ENCODE measurements around the gene ADAMTSL1.

Gene ADAMTSL1

GRCh38 chr9:18692962-18693361 lies 219.0 kb downstream of the ADAMTSL1 start:
- no peak for TF ChIP-seq POLR2A (IDR thresholded peaks at IDR 0.05; ENCODE audit: low read depth, low read length)
- no peak for FAIRE-seq
- DNase-seq (ENCODE audit: insufficient read length, low spot score): no peak

GRCh38 chr9:18694959-18695668 lies 221.2 kb downstream of the ADAMTSL1 start:
- TF ChIP-seq POLR2A (IDR thresholded peaks at IDR 0.05; ENCODE audit: low read depth, low read length): no peak
- FAIRE-seq: no peak

DNA sequence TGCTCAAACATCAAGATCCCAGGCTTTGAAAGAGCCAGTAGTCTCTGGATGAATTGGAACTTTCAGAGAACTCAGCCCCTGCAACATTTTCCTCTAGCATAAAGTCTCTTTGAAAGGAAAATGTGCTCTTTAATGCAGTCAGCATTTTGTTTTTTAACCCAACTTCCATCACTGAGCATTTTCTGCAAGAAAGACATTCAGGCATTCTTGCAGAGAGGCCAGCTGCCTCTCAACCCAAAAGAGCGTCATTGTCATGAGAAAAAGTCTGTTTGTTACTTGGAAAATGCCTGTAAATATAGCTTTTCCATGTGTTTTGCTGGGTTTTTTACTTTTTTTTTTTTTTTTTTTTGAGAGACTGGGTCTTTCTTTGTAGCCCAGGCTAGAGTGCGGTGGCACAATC lies 225.0 kb downstream of the ADAMTSL1 start:
- FAIRE-seq: no peak

More at GRCh38 chr9:18694959-18695668, 221.2 kb downstream of the ADAMTSL1 start:
- no peak for DNase-seq (ENCODE audit: insufficient read length, low spot score)

DNA sequence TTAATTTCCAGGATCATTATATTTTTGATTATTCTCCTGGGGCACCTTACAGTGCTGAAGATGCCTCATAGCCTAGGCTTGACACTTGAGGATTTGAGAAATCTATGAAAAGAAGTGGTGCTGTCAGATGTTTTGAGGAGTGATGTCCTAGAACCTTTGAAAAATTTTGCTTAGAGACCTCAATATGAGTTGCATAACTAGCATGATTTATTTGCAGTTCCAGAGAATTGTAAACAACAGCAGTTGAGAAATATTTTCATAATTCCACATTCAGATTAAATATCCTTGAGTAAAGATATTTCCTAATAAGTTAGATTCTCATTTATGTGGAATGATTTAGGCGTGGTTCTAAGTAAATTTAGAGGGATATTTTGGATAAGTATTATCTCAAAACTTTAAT lies 225.8 kb downstream of the ADAMTSL1 start:
- DNase-seq (ENCODE audit: insufficient read length, low spot score) (no peak), FAIRE-seq (no peak)
- no peak for TF ChIP-seq POLR2A (IDR thresholded peaks at IDR 0.05; ENCODE audit: low read depth, low read length)

More for the DNA sequence above, 225.0 kb downstream of the ADAMTSL1 start:
- no peak for DNase-seq (ENCODE audit: insufficient read length, low spot score)
- no peak for TF ChIP-seq POLR2A (IDR thresholded peaks at IDR 0.05; ENCODE audit: low read depth, low read length)

DNA sequence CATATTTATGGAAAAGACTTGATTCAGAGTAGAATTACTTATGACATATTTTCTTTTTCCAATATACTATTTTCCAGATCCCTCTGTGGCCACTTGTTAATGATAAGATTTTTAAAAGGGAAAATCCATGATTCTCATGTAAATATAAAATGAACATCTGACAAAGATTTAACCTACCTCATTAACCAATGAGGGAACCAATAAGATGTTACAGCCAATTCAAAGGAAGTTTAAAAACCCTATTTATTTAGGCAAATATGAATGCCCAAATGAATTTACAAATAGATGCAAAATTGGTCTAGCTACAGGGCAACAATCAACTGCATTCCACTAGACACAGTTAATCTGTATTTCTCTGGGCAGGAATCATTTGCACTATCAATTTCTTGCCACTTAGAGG lies 226.8 kb downstream of the ADAMTSL1 start:
- FAIRE-seq (no peak), DNase-seq (ENCODE audit: insufficient read length, low spot score) (no peak)
- no peak for TF ChIP-seq POLR2A (IDR thresholded peaks at IDR 0.05; ENCODE audit: low read depth, low read length)

- DNase-seq (ENCODE audit: insufficient read length, low spot score): no peak
- no peak for TF ChIP-seq POLR2A (IDR thresholded peaks at IDR 0.05; ENCODE audit: low read depth, low read length)
- no peak for FAIRE-seq
Observed at GRCh38 chr9:18703151-18703900, 229.4 kb downstream of the ADAMTSL1 start.

- FAIRE-seq (no peak), DNase-seq (ENCODE audit: insufficient read length, low spot score) (no peak)
- TF ChIP-seq POLR2A (IDR thresholded peaks at IDR 0.05; ENCODE audit: low read depth, low read length): no peak
Observed at GRCh38 chr9:18703901-18704379, 230.0 kb downstream of the ADAMTSL1 start.

DNA sequence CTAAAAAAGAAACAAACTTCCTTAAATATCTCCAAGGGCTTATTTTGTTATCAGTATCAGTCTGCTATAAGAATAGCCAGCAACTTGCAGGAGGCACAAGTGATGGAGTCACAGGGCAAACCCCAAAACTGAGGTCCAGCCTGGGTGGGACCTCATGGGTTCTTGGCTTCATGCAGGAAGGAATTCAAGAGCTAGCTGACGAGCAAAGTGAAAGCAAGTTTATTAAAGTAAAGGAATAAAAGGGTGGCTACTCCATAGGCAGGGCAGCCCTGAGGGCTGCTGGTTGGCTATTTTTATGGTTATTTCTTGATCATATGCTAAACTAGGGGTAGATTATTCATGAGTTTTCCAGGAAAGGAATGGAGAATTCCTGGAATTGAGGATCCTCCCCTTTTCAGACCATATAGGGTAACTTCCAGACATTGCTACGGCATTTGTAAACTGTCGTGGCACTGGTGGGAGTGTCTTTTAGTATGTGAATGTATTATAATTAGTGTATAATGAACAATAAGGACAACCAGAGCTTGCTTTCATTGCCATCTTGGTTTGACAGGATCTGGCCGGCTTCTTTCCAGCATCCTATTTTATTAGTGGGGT lies 231.9 kb downstream of the ADAMTSL1 start:
- DNase-seq (ENCODE audit: insufficient read length, low spot score) (no peak), FAIRE-seq (no peak)
- TF ChIP-seq POLR2A (IDR thresholded peaks at IDR 0.05; ENCODE audit: low read depth, low read length): no peak

- FAIRE-seq: no peak
- no peak for DNase-seq (ENCODE audit: insufficient read length, low spot score)
- no peak for TF ChIP-seq POLR2A (IDR thresholded peaks at IDR 0.05; ENCODE audit: low read depth, low read length)
Observed at GRCh38 chr9:18706648-18707047, 232.7 kb downstream of the ADAMTSL1 start.

GRCh38 chr9:18707061-18707461 lies 233.1 kb downstream of the ADAMTSL1 start:
- DNase-seq (ENCODE audit: insufficient read length, low spot score) (no peak), FAIRE-seq (no peak)
- TF ChIP-seq POLR2A (IDR thresholded peaks at IDR 0.05; ENCODE audit: low read depth, low read length): no peak

- no peak for TF ChIP-seq POLR2A (IDR thresholded peaks at IDR 0.05; ENCODE audit: low read depth, low read length)
- DNase-seq (ENCODE audit: insufficient read length, low spot score) (no peak), FAIRE-seq (no peak)
Observed at GRCh38 chr9:18707489-18708205, 233.7 kb downstream of the ADAMTSL1 start.

- no peak for DNase-seq (ENCODE audit: insufficient read length, low spot score)
- no peak for FAIRE-seq
- no peak for TF ChIP-seq POLR2A (IDR thresholded peaks at IDR 0.05; ENCODE audit: low read depth, low read length)
Observed at GRCh38 chr9:18708429-18708828, 234.5 kb downstream of the ADAMTSL1 start.

DNA sequence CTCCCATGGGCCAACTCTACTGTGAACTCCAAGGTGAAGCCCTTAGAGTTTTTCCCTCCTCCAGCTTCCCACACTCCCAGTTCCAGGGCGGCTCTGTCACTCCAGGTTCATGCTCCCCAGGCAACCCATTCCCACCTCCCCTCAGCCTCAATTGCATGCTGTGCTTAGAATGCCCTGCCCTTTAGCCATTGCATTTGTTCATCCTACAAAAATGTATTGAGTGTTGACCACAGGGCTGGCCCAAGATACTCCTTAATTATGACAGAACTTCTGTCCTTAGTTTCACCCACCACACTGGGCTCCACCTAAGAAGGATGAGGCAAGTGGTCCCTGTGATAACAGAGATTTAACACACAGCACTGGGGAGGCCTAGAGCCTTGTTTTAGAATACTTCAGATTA lies 236.1 kb downstream of the ADAMTSL1 start:
- FAIRE-seq (no peak), DNase-seq (ENCODE audit: insufficient read length, low spot score) (no peak)
- TF ChIP-seq POLR2A (IDR thresholded peaks at IDR 0.05; ENCODE audit: low read depth, low read length): no peak

GRCh38 chr9:18717759-18718158 lies 243.8 kb downstream of the ADAMTSL1 start:
- TF ChIP-seq POLR2A (IDR thresholded peaks at IDR 0.05; ENCODE audit: low read depth, low read length): no peak
- DNase-seq (ENCODE audit: insufficient read length, low spot score) (no peak), FAIRE-seq (no peak)

Data from H54 (cell line).